ENCODE measurements around the gene NECTIN4.

DNA sequence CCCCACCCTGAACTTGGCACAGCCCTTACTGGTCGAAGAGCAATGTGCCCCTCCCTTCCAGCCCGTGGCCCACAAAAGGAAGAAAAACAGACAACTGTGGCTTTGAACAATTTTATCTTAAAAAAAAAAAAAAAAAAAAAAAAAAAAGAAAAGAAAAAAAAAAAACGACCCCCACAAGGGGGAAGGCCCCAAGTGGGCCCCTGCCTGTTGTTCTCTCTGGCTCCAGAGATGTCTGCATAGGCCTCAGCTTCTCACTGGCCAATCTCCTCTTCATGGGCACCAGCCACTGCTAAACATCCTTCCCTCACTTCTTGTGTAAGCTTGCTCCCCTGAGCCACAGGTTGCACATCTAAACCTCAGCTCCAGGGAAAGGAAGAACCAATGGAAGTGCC, 50.2 kb downstream of the NECTIN4 start:
- TF ChIP-seq CTCF (IDR thresholded peaks at IDR 0.05 in 4 of 5, conservative IDR thresholded peaks at IDR 0.05 in 1 of 5) (no peak), POLR2A (IDR thresholded peaks at IDR 0.05) (no peak)

Data from gastrocnemius medialis (tissue), 4 donors.